ENCODE measurements around the gene PLXDC2.

The PLXDC2 gene

DNA sequence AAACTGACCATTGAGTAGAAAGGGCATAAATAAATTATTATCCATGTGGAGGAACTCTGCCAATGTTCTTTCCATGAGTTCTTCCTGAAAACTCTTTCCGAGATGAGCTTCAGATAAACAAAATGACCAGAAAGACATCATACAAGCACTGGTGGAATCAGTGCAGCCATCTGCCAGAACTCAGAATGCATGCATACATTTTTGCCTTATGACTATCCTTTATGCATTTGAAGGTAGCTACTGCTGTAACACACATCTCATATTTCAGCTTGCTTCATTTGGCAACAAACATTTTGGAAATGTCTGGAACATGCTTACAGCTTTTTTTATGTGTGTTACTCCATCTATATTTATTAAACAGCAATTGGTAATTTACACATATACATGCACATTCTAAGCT lies 448.9 kb downstream of the PLXDC2 start:
- no peaks in the 10 kb centered on the region for H3K27me3 Mint-ChIP-seq
- H3K4me3 Mint-ChIP-seq: no peak overlapping the region
- DNase-seq: no peak
- H3K27ac Mint-ChIP-seq: no peak overlapping the region
- CTCF ChIA-PET: no interaction called here
- peaks cover 8% of the 10 kb centered on the region for H3K9me3 Mint-ChIP-seq
- H3K4me1 Mint-ChIP-seq: no peaks in the 10 kb centered on the region
- no peaks in the 10 kb centered on the region for H3K36me3 Mint-ChIP-seq

- Mint-ChIP-seq H3K27ac (no peak overlapping the region), H3K9me3 (peaks cover 14% of the 10 kb centered on the region), H3K4me1 (no peaks in the 10 kb centered on the region)
Measured at GRCh38 chr10:20267734-20268133, 451.5 kb downstream of the PLXDC2 start.

DNA sequence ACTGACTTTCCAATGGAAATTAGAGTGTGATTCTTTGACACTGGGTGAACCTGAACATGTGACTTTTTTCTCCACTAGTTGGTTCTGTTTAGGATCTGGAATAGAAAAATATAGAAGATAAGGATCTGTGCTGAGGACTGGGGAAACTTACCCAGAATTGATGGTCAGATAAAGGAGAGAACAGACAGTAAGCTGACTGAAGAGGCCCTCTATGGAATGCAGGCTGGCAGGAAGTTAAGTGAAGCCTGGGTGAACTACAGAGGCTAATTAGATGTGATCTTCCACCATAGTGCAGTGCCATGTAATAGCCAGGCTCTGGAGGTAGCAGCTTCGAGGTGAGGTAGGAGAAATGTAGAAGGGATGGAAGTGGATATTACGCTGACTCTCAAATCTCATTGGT lies 455.3 kb downstream of the PLXDC2 start:
- H3K4me3 Mint-ChIP-seq: no peak overlapping the region
- CTCF ChIA-PET: no interaction called here
- no peaks in the 10 kb centered on the region for H3K36me3 Mint-ChIP-seq
- H3K27ac Mint-ChIP-seq: no peak overlapping the region
- peaks cover 19% of the 10 kb centered on the region for H3K9me3 Mint-ChIP-seq
- no peaks in the 10 kb centered on the region for H3K27me3 Mint-ChIP-seq
- no peak for DNase-seq
- no peaks in the 10 kb centered on the region for H3K4me1 Mint-ChIP-seq

More at GRCh38 chr10:20267734-20268133, 451.5 kb downstream of the PLXDC2 start:
- Mint-ChIP-seq H3K27me3 (no peaks in the 10 kb centered on the region), H3K4me3 (no peak overlapping the region), H3K36me3 (no peaks in the 10 kb centered on the region)
- no peak for DNase-seq
- CTCF ChIA-PET: no interaction called here

DNA sequence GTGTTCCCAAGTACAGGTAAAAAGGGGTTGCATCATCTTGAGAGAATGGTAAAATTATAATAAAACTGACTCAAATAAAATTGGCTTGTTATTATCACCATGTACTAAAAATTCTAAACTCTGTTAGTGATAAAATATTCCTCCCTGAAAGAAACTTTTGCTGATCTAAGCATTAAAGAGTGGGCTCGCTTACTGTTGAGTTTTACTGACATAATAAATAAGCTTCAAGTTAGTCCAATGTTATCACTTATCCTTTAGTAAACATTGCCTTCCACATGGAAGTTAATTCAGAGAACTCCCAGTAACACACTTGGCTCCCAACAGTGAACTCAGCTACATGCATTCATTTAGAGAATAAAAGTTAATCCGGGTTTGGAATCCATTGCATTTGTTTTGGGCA lies 456.4 kb downstream of the PLXDC2 start:
- no peak overlapping the region for H3K4me3 Mint-ChIP-seq
- CTCF ChIA-PET: no interaction called here
- peaks cover 21% of the 10 kb centered on the region for H3K9me3 Mint-ChIP-seq
- no peak overlapping the region for H3K27ac Mint-ChIP-seq
- DNase-seq: no peak
- H3K4me1 Mint-ChIP-seq: no peaks in the 10 kb centered on the region
- H3K36me3 Mint-ChIP-seq: no peaks in the 10 kb centered on the region
- H3K27me3 Mint-ChIP-seq: no peaks in the 10 kb centered on the region

DNA sequence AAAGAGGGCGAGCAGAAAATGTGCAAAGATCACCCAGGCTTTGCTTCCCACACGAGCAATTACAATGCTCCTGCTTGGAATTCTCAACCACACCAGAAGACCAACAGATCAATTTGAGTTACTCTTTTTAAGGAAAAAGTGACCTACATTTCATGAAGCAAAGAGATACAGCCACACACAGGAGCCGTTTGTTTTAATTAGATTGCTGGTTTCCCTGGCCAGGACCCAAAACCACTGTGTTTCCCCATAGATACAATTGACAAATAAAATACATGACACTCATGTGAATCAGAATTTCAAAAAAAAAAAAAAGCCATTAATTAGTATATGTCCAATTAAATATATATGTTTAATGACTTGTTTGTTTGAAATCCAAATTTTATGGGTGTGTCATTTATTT lies 458.3 kb downstream of the PLXDC2 start:
- H3K9me3 Mint-ChIP-seq: peaks cover 22% of the 10 kb centered on the region
- no peak overlapping the region for H3K27ac Mint-ChIP-seq
- H3K27me3 Mint-ChIP-seq: no peaks in the 10 kb centered on the region
- H3K36me3 Mint-ChIP-seq: no peaks in the 10 kb centered on the region
- no peaks in the 10 kb centered on the region for H3K4me1 Mint-ChIP-seq
- CTCF ChIA-PET: no interaction called here
- no peak overlapping the region for H3K4me3 Mint-ChIP-seq
- DNase-seq: no peak

- DNase-seq: no peak
- Mint-ChIP-seq H3K4me1 (no peaks in the 10 kb centered on the region), H3K27me3 (no peaks in the 10 kb centered on the region), H3K9me3 (peaks cover 16% of the 10 kb centered on the region), H3K27ac (no peak overlapping the region), H3K36me3 (no peaks in the 10 kb centered on the region), H3K4me3 (no peak overlapping the region)
- CTCF ChIA-PET: no interaction called here
Measured at GRCh38 chr10:20276127-20276979, 460.1 kb downstream of the PLXDC2 start.

DNA sequence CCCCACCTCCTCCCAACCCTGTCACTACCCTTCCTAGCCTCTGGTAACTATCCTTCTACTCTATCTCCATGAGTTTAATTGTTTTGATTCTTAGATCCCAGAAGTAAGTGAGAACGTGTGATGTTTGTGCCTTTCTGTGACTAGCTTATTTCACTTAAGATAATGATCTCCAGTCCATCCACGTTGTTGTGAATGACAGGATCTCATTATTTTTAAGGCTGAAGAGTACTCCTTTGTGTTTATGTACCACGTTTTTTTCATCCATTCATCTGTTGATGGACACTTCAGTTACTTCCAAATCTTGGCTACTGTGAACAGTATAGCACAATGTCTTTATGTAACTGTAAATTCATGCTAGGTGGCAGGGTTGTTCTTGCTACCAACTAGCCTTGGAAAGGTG lies 461.6 kb downstream of the PLXDC2 start:
- Mint-ChIP-seq H3K27ac (no peak overlapping the region), H3K4me1 (no peaks in the 10 kb centered on the region), H3K36me3 (no peaks in the 10 kb centered on the region), H3K27me3 (no peaks in the 10 kb centered on the region), H3K4me3 (no peak overlapping the region), H3K9me3 (peaks cover 11% of the 10 kb centered on the region)
- CTCF ChIA-PET: no interaction called here
- DNase-seq: no peak

- Mint-ChIP-seq H3K4me3 (no peak overlapping the region), H3K36me3 (no peaks in the 10 kb centered on the region), H3K27ac (no peak overlapping the region), H3K27me3 (no peaks in the 10 kb centered on the region), H3K9me3 (peaks cover 10% of the 10 kb centered on the region), H3K4me1 (no peaks in the 10 kb centered on the region)
- CTCF ChIA-PET: no interaction called here
- DNase-seq: no peak
Measured at GRCh38 chr10:20281579-20281978, 465.3 kb downstream of the PLXDC2 start.

GRCh38 chr10:20287586-20287985 lies 471.4 kb downstream of the PLXDC2 start:
- no peak for DNase-seq
- no peaks in the 10 kb centered on the region for H3K4me1 Mint-ChIP-seq
- H3K9me3 Mint-ChIP-seq: peaks cover 14% of the 10 kb centered on the region
- H3K36me3 Mint-ChIP-seq: no peaks in the 10 kb centered on the region
- H3K27me3 Mint-ChIP-seq: no peaks in the 10 kb centered on the region
- H3K4me3 Mint-ChIP-seq: no peak overlapping the region
- no peak overlapping the region for H3K27ac Mint-ChIP-seq
- CTCF ChIA-PET: no interaction called here

GRCh38 chr10:20288060-20288459 lies 471.8 kb downstream of the PLXDC2 start:
- H3K4me3 Mint-ChIP-seq: no peak overlapping the region
- H3K27ac Mint-ChIP-seq: no peak overlapping the region
- no peaks in the 10 kb centered on the region for H3K27me3 Mint-ChIP-seq
- H3K36me3 Mint-ChIP-seq: no peaks in the 10 kb centered on the region
- peaks cover 14% of the 10 kb centered on the region for H3K9me3 Mint-ChIP-seq
- H3K4me1 Mint-ChIP-seq: no peaks in the 10 kb centered on the region
- CTCF ChIA-PET: no interaction called here
- no peak for DNase-seq

DNA sequence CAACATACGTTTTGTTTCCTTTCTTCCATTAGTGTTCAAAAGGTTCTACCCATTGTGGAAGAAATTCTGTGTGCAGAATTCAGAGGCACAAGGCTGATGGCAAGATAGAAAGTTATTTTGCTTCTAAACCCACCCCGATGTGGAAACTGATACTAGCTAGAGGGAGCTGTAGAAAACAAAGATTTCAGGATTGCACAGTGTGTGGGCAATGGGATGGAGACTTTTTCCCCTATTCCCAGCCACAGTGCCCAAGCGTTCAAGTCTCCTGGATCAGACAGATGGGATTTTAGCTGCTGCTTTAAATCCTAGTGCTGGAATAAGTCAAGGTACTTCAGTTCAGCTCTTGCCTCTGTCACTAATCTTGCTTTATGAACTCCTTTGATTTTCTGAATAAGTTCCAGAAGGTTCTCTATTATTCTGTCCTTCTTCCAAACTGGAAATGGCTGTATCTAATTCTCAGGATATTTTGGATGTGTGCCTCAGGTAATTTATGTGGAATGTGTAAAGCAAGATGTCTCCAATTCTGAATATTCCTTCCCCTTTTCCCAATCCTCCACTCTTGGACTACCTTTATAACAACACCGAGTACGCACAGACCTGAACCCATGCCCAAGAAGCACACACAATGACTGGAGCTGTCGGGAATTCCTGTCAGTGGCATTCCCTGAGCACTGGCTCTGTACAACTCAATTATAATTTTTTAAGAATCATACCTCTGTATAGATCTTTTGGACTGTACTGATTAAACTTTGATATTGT lies 473.0 kb downstream of the PLXDC2 start:
- Mint-ChIP-seq H3K27me3 (no peaks in the 10 kb centered on the region), H3K4me3 (no peak overlapping the region), H3K36me3 (no peaks in the 10 kb centered on the region), H3K4me1 (no peaks in the 10 kb centered on the region), H3K27ac (no peak overlapping the region), H3K9me3 (peaks cover 12% of the 10 kb centered on the region)
- no peak for DNase-seq
- CTCF ChIA-PET: no interaction called here

DNA sequence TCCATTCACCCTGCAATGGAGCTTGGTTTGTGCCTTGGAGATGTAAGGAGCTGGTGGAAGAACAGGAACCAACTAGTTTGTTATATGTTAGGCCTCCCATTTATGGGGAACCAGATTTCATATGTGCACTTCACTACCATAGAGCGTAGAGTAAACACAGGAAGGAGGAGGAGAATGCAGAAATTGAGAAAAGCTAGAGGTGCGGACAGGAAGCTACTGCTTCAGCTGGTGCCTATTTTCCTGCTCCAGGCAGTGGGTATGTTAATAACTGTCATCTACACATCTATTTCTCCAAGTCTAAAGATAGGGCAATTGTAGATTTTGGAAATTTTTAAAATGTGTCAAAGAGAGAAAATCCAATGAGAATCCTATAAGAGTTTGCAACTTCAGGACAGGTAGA lies 482.2 kb downstream of the PLXDC2 start:
- Mint-ChIP-seq H3K27me3 (no peaks in the 10 kb centered on the region), H3K4me3 (no peak overlapping the region), H3K9me3 (peaks cover 26% of the 10 kb centered on the region), H3K4me1 (no peaks in the 10 kb centered on the region), H3K27ac (no peak overlapping the region), H3K36me3 (no peaks in the 10 kb centered on the region)
- DNase-seq: no peak
- CTCF ChIA-PET: no interaction called here

- CTCF ChIA-PET: no interaction called here
- no peaks in the 10 kb centered on the region for H3K4me1 Mint-ChIP-seq
- H3K27ac Mint-ChIP-seq: no peak overlapping the region
- H3K27me3 Mint-ChIP-seq: no peaks in the 10 kb centered on the region
- H3K36me3 Mint-ChIP-seq: no peaks in the 10 kb centered on the region
- no peak overlapping the region for H3K4me3 Mint-ChIP-seq
- no peak for DNase-seq
- H3K9me3 Mint-ChIP-seq: peaks cover 25% of the 10 kb centered on the region
Measured at GRCh38 chr10:20299034-20299736, 483.0 kb downstream of the PLXDC2 start.

GRCh38 chr10:20300735-20301134 lies 484.5 kb downstream of the PLXDC2 start:
- Mint-ChIP-seq H3K27ac (no peak overlapping the region), H3K4me3 (no peak overlapping the region), H3K27me3 (no peaks in the 10 kb centered on the region), H3K9me3 (peaks cover 22% of the 10 kb centered on the region), H3K36me3 (no peaks in the 10 kb centered on the region), H3K4me1 (no peaks in the 10 kb centered on the region)
- no peak for DNase-seq
- CTCF ChIA-PET: no interaction called here

- Mint-ChIP-seq H3K4me3 (no peak overlapping the region), H3K9me3 (peaks cover 23% of the 10 kb centered on the region), H3K36me3 (no peaks in the 10 kb centered on the region), H3K27me3 (no peaks in the 10 kb centered on the region), H3K27ac (no peak overlapping the region), H3K4me1 (no peaks in the 10 kb centered on the region)
- CTCF ChIA-PET: no interaction called here
- no peak for DNase-seq
Measured at GRCh38 chr10:20302033-20302432, 485.8 kb downstream of the PLXDC2 start.

All from activated naive CD4-positive, alpha-beta T cell treated with anti-CD3 and anti-CD28 coated beads, Interleukin-2, amount 10 ng/mL, durations not matched to agents 7 days and 5 days (primary cell).